Measurements from ENCODE around the gene ELFN1.

Gene ELFN1

GRCh38 chr7:1725766-1726630, 55.9 kb downstream of the ELFN1 start:
- DNase-seq (ENCODE audit: low read depth in 2 of 2): no peak

- no peak for DNase-seq (ENCODE audit: low read depth in 2 of 2)
These were observed 57.0 kb downstream of the ELFN1 start for GRCh38 chr7:1727079-1727478.

GRCh38 chr7:1727812-1728570, 57.9 kb downstream of the ELFN1 start:
- DNase-seq (ENCODE audit: low read depth in 2 of 2): no peak

- no peak for DNase-seq (ENCODE audit: low read depth in 2 of 2)
These were observed 59.1 kb downstream of the ELFN1 start for GRCh38 chr7:1729183-1729582.

- no peak for DNase-seq (ENCODE audit: low read depth in 2 of 2)
These were observed 59.7 kb downstream of the ELFN1 start for GRCh38 chr7:1729773-1730172.

- DNase-seq (ENCODE audit: low read depth in 2 of 2): no peak
These were observed 62.0 kb downstream of the ELFN1 start for GRCh38 chr7:1732072-1732471.

- DNase-seq (ENCODE audit: low read depth in 2 of 2): no peak
These were observed 62.6 kb downstream of the ELFN1 start for GRCh38 chr7:1732645-1733044.

- no peak for DNase-seq (ENCODE audit: low read depth in 2 of 2)
These were observed 63.3 kb downstream of the ELFN1 start for GRCh38 chr7:1733206-1733907.

GRCh38 chr7:1733908-1734730, 64.0 kb downstream of the ELFN1 start:
- DNase-seq (ENCODE audit: low read depth in 2 of 2): no peak

- DNase-seq (ENCODE audit: low read depth in 2 of 2): no peak
These were observed 65.2 kb downstream of the ELFN1 start for GRCh38 chr7:1735262-1735661.

GRCh38 chr7:1735806-1736483, 65.9 kb downstream of the ELFN1 start:
- DNase-seq (ENCODE audit: low read depth in 2 of 2): no peak

- DNase-seq (ENCODE audit: low read depth in 2 of 2): no peak
These were observed 66.4 kb downstream of the ELFN1 start for GRCh38 chr7:1736484-1736817.

GRCh38 chr7:1736830-1737229, 66.8 kb downstream of the ELFN1 start:
- no peak for DNase-seq (ENCODE audit: low read depth in 2 of 2)

- DNase-seq (ENCODE audit: low read depth in 2 of 2): no peak
These were observed 67.4 kb downstream of the ELFN1 start for GRCh38 chr7:1737523-1737922.

GRCh38 chr7:1737956-1738355, 67.9 kb downstream of the ELFN1 start:
- no peak for DNase-seq (ENCODE audit: low read depth in 2 of 2)

- DNase-seq (ENCODE audit: low read depth in 2 of 2): no peak
These were observed 68.4 kb downstream of the ELFN1 start for GRCh38 chr7:1738511-1738910.

- no peak for DNase-seq (ENCODE audit: low read depth in 2 of 2)
These were observed 68.9 kb downstream of the ELFN1 start for GRCh38 chr7:1738956-1739355.

GRCh38 chr7:1739593-1739992, 69.5 kb downstream of the ELFN1 start:
- DNase-seq (ENCODE audit: low read depth in 2 of 2): no peak

- no peak for DNase-seq (ENCODE audit: low read depth in 2 of 2)
These were observed 70.1 kb downstream of the ELFN1 start for GRCh38 chr7:1740214-1740613.

- no peak for DNase-seq (ENCODE audit: low read depth in 2 of 2)
These were observed 71.2 kb downstream of the ELFN1 start for GRCh38 chr7:1741246-1741645.

Data from activated CD4-positive, alpha-beta T cell treated with anti-CD3 and anti-CD28 coated beads for 24 hours (primary cell).